Medulla oblongata (tissue), 1 donor: Measurements from ENCODE around the gene C1orf210.

ENCODE experiments used
- DNase-seq: peaks from one replicate; pipeline ENCODE4 v3.0.0-alpha.2; 2015; ENCODE audit errors: extremely low spot score

C1orf210 gene

DNA sequence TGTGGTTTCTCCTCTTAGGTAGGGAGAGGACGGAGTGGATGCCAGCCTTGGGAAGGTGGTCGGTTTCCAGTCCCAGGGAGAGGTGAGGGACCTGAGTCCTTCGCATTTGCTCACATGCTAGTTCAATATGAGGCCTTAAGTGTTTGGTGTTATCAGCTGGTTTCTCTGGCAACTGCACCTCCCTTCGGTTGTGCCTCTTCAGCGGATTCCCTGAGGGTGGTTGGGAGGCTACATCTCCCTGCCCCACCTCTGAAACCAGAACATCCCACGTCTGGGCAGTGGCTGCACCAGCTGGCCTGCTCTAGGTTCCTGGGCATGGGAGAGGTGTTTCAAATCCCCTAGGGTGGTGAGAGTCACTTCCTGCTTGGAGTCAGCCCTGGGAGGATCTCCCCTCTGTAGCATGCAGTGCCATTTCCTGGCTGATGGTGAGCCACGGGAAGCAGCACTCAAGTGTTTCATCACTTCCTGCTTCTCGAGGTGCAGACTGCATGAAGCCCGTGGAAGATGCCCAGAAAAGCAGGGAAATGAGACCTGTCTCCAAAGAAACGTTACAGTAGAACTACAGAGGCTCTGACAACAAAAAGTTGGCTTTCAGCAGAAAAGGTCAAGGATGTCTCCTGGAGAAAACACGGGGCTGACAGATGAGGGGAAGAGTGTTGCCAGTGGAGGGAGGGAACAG is 11.1 kb downstream of the C1orf210 start:
- no peak for DNase-seq

DNA sequence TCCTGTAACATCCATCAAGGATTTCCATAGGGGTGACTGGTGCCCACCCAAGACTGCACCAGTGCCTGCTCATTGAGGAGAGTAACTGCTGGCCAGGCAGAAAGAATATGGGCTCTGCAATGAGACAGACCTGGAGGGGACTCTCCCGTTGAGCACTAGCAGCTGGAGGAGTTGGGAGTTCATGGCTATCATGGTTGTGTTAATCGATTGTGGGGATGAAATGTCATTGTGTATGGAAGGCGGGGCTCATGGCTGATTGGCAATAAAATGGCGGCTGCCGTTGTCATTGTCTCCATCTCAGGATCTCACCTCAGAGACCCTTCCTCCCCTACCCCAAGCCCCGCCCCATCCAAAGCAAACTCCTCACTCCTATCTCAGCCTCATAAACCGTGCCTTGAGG is 11.7 kb downstream of the C1orf210 start:
- DNase-seq = no peak

DNA sequence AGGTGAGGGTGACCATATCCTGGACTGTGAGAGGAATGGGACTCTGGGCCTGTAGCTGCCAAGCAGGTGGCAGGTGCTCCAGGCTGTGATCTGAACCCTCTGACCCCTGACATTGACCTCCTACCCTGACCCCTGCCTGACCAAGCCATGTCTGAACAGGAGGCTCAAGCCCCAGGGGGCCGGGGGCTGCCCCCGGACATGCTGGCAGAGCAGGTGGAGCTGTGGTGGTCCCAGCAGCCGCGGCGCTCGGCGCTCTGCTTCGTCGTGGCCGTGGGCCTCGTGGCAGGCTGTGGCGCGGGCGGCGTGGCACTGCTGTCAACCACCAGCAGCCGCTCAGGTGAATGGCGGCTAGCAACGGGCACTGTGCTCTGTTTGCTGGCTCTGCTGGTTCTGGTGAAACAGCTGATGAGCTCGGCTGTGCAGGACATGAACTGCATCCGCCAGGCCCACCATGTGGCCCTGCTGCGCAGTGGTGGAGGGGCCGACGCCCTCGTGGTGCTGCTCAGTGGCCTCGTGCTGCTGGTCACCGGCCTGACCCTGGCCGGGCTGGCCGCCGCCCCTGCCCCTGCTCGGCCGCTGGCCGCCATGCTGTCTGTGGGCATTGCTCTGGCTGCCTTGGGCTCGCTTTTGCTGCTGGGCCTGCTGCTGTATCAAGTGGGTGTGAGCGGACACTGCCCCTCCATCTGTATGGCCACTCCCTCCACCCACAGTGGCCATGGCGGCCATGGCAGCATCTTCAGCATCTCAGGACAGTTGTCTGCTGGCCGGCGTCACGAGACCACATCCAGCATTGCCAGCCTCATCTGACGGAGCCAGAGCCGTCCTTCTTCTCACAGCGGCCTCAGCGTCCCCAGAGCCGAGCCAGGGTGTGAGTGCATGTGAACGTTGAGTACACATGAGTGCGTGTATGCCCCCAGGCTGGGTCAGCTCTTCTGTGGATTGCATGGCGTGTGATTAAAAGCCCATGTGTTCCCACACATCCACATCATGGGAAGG is 12.5 kb downstream of the C1orf210 start:
- no peak for DNase-seq

DNA sequence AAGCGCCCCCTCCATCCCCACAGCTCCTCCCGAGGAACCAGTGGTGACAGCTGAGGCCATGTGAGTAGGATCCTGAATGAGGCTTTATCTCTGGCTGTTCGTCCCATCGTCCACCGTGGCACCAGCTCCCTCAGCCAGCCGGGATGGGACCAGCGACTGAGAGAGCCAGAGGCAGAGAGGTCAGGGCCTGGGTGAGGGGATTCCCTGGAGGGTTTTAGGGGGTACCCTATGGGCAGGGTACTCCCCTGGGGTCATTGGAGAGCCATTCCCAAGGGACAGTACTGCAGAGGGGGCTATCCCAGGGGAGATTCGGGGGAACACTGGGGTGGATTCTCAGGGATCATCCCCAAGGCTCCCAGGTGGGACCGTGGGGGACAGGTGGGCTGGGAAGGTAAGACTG is 13.2 kb downstream of the C1orf210 start:
- DNase-seq = peak; percentile 89

DNA sequence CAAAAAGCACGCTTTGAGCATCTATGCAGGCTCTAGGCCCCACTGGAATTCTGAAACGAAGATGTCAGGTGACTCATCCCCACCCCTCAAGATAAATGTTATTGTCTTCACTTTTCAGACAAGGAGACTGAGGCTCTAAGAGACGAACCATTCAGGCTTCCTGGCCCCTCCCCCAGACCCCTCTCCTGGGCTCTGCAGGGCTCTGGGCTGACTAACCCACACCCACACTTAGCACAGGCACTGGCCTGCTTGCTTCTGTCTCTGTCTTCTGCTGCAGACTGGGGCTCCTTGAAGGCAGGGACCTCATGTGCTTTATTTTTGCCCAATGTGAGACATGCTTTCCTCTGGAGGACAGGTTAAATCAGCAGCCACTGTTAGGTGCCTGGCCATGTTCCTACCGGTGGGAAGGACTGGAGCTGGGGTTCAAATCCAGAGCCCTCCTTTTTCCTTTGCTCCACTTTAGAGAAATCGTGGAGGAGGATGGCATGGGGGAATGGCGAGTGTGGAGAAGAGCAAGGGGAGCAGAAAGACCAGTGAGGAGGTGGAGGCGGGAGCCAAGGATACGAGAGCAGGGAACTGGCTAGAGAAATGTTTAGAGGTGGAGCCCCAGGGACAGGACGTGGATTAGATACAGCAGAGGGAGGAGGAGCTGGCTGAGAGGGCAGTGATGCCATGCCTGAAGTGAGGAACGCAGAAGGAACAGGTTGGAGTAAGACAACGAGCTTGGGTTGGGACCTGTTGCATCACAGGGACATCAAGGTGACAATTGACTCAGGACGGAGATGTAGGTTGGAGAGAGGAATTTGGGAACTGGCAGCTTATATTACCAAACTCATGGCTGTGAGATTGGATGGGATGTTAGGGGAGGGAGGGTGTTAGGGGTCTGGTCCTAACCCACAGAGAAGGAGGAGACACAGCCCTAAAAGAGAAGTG is 13.9 kb downstream of the C1orf210 start:
- no peak for DNase-seq

DNA sequence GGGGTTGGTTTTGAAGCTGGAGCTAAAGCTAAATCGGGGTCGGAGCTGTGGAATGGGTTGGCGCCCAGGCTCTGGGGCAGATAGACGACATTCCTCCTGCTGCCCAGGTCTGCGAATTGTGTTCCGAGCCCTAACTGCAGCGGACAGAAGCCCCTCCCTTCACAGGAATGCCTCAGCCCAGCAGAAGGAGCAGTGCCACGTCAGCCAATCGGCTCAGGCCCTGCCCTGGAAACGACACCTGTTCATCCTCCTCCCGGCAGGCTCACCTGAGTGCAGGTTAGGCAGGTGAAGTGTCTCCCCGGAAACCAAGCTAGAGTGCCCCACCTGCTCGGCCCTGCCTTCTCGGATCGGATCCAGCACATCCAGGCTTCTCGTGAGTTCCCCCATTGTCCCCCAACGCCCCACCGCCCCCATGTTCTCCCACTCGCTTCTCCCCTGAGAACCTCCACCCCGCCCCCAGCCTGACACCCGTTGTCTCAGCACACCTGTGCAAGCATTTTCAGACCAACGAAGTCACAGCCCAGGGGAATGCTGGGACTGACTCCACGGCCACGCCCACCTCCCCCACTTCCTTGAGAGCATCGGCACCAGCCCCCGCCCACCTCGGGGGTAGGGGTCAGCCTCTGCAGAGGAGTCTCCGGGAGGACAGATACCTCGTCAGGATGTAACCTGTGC is 14.8 kb downstream of the C1orf210 start:
- DNase-seq = no peak

DNA sequence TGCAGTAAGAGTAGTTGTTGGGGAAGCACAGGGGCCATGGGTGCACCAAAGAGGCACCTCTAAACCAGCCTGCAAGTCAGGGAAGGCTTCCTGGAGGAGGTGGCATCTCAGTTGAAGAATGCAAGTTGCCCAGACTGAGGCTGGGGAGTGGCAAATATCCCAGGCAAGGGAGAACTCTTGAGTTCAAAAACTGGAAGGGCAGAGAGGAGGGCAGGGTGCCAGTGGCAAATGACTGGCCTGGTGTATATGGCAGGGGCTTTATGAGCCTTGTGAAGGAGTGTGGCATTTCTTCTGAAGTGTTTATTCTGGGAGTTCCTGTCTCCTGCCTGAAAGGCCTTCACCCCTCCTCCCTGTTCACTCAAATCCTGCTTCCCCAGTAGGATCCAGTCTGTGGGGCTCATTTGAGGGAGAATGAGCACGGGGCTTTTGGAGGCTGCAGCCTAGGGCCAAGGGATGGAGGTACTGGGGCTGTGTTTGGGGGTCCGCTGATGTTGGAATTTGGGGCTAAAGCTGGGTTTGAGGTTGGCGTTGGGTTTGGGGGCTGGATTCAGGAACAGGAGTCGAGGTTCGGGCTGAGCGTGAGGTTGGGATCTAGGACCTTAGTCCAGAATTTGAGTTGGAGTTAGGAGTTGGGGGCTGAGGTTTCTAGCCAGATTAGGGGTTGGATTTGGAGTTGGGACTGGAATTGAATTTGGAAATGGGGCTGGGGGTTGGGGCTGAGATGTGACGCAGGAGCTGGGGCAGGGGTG is 15.6 kb downstream of the C1orf210 start, which contains the start of gene TMEM125:
Gene TMEM125 (plus strand): TSS at position 357 of the 749 bp plus-strand sequence. CDS start 2,740 bp downstream, outside the sequence.
- DNase-seq = no peak

DNA sequence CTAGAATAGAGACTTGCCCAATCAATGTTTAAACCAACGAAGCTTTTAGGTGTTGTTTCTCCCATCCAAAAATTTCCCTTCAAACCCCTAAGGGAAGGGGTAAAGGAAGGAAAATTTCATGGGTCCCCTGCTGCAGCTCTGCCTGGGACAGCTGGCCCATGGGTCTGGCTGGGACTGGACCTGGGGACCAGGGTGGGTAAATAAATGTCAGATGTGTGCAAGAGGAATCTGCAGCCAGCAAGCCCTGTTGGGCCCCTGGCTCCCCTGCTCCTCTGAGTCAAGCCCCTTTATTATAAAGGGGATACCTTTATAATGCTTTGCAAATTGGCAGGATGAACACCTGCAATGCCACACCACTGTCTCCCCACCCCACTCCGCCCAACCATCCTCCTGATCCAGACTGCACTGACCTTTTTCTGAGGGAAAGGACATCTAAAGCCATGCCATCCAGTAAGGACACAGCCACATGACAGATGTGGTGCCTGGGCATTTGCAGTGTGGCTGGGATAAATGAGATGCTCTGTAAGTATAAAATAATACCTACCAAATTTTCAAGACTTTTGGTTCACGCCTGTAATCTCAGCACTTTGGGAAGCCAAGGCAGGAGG is 17.5 kb downstream of the C1orf210 start:
- DNase-seq = no peak

DNA sequence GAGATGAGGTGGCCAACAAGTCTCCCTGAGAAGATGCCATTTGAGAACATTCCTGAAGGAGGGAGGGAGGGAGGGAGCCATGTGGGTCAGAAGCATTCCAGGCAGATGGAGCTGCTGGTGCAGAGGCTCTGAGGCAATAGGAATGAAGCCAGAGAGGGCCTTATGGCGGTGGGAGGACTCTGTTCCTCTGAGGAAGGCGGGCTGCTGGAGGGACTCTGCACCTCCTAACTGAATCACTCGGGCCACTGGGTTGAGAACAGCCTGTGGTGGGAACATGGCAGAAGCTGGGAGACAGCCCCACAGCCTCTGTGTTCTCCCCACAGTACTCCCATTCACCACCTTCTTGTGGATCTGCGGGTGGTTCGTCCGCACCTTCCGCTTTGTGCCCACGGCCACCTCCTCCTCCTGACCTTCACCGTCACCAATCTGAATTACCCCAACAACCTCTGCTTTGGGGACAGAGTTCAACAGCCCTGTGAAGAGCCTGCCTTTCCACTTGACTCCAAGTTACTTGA is 18.0 kb downstream of the C1orf210 start:
- DNase-seq = no peak

DNA sequence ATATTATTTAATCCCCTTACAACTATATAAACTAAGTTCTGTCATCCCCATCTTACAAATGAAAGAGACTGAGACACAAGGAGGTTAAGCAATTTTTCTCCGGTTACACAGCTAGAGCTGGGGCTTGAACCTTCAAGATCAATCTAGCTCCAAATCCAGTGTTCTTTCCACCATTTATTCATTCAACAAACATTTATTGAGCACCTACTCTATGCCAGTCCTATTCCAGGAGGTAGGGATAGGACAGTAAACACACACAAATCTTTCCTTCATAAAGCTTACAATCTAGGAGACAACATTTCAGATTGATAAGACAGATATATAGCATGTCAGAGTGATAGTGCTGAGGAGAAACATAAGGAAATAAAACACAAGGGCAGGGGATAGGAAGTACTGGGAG is 18.5 kb downstream of the C1orf210 start:
- DNase-seq = no peak

DNA sequence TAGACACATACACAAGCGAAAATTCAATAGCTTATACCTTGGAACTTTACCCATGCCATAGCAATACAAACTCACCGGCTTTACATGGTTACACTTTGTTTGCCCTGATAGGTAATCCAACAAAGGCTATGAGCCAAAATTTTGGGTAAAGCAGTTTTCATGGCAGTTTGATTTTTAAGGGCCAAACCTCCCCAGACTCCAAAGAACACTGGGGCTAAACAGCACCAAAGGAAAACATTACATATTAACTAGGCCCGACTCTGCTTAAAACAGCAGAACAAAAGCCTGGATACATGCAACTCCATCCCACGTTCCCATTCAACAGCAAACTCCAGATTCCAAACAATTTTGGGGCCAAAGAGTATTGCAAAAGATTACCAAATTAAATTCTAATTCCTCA is 19.9 kb downstream of the C1orf210 start:
- no peak for DNase-seq

DNA sequence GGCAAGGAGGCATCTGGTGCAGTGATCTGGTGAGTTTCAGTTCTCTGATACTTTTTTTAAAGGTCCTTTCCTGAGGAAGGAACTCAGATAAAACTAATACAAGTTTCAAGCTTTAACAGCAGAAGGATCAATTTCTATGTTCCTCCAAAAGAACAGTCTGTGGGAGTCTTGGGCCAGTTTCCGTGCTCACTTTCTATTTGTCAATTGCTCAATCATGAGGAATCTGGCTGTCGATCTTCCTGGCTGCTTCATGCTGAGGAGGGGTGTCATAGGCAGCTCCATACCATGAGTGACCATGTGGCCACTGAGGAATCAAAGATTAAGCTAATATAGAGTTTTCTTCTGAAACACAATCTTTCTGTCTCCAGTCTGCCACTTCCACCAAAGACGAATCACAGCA is 27.0 kb downstream of the C1orf210 start:
- DNase-seq = no peak

DNA sequence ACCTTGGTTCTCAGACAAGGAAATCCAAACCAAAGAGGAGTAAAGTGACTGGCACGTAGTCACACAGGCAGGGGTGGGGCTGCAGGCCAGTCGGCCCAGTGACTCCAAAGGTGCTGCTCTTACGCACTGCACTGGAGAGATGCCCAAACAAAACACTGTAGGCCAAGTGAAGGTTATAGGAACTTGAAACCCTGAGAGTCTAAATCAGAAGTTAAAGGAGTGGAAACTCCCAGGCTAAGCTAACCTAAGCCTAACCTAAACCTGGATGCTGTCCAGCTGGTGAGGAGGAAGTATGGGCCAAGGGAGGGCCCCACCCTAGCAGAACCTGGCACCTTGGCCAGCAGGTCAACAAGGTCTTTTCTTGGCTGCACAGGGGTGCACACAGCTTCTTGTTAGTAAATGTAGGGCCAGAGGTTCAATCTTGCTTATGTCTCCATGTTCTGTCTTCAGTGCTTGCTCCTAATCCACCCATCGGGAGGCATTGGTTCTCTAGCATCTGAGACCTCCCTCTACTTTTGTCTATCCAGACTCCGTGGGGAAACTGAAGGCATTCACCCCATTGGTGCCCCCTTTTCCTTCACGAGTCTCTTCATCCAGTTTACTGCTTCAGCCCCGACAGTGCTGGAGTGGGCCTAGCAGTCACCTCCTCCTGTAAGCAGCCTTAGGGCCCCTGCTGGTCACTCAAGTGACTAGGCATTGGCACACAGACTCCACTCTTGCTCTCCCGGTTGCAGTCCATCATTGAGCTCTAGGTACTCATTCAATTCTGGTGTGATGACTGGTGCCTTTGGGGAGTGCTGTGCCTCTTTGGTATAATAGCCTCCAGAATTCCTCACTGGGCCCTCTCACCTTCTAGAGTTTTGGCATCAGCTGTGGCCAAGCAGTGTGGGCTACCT is 28.5 kb downstream of the C1orf210 start:
- DNase-seq = no peak

DNA sequence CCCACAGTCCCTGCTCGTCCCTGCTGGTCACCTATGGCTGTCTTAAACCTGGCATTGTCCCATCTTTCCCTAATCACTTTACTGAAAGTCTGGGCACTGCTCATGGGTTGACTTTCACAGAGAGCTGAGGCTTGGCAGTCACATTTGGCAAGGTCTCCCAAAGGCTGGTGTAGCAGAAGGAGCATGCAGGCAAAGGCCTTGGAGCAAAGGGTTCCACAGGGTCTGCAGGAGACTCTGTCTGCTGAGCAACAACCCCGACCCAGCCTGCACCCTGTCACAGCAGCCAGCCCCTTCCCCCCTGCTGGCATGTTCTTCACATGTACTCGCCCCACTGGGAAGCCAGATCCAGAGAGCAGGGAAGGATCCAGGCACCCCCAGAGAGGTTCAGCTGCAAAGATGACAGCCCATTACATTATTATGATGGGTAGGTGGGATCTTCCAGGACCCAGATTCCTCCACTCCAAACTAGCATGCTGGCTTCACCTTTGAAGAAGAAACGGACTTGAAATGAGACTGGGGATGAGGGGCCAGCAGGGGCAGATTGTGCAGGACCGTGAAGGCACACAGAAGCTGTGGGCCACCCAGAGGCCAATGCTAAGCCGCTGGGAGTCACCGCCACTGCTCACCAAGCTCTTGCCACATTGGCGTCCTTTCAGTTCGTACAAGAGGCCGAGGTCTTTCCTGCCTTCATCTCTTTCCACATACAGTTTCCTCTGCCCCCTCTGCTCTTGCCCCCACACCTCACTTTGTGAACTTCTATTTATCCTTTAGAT is 29.8 kb downstream of the C1orf210 start:
- DNase-seq = no peak

DNA sequence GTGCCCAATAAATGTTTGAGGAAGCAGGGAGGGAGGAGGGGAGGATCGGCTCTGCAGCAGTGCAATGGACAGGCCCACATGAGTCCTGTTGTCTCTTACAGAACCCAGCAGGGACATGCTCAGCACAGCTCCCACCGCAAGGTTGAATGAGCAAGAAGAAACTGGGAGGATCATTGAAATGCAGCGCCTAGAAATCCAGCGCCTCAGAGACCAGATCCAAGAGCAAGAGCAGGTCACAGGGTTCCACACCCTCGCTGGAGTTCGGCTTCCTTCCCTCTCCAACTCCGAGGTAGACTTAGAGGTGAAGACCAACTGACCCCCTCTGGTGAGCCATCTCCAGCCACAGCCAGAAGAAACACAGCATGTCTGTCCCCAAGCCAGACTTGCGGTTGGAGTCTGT is 31.5 kb downstream of the C1orf210 start:
- DNase-seq = no peak

DNA sequence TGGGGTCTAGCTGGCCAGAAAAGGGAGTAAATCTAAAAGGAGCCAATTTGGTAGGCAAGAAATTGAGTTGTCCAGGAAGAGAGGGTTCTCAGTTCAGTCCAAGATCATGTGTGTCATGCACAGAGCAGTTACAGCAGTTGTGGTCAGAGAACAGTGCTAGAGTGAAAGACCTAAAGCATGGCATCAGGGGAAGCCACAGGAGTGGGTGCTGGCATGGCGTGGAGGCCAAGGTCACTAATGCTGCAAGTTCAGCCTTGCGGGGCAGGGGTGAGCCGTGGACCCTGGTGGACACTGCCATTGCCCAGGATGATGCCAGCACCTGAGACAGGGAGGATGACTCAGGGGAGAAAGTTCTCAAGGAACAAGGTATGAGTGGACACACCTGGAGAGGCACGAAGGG is 32.2 kb downstream of the C1orf210 start:
- DNase-seq = no peak

DNA sequence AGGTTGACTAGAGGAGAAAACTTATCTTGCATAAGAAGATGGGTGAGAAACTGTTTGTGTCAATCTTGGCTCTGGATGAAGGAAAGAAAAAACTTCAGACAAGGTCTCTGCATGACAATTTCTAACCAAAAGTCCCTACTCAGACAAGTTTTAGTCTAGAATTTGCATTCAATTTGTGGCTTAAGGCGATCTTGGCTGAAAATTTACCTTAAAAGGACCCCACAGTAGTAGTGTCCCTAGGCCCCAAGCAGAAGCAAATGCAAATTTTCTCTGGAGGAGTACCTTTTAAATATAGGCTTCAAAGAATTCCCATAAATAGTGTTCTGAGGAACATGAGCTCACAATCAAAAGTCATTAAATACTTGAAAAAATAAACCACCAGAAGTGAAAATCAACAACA is 33.2 kb downstream of the C1orf210 start:
- no peak for DNase-seq

DNA sequence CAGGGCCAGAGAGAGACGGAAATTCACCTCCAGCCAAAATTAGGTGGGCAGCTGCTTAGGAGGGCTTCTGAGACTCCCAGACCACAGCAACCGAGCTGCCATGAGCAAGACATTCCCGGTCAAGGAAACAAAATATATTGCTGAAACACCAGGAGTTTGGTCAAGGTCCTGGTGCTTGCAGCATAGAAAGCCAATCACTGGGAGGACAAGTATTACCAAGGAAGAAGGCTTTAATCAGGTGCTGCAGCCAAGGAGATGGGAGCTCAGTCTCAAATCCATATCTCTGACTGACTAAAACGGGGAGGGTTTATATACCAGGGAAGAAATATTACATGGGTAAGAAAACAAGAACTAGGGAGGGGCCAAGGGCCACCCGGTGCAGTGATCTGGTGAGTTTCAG is 34.4 kb downstream of the C1orf210 start:
- DNase-seq = no peak
